PC-9 (cell line): ENCODE measurements around the gene SUGCT. TPM values are rescaled to one million over a fixed set of nuclear protein-coding genes. Genes with fewer than 3 reads are reported as not detected.

Source experiments
- BruUV-seq: library from RNA; stranded (reverse); fragments of 400-500 nt; replicated peaks from 2 replicates; lab custom pipeline; 2021; lab: Mats Ljungman, UMichigan
- CTCF ChIA-PET: fragments of 300-600 bp; sonication (Branson Sonifier 250); formaldehyde crosslinking; loops from one replicate; lab custom pipeline; 2022; ENCODE audit warnings: antibody characterized with exemption; lab: Charles Lee
- POLR2A ChIA-PET: fragments of 300-600 bp; sonication (Branson Sonifier 250); formaldehyde crosslinking; loops from one replicate; lab custom pipeline; 2022; ENCODE audit warnings: antibody characterized with exemption; ENCODE audit not compliant: unreplicated experiment; lab: Charles Lee
- DNase-seq, 2 experiments: peaks; one replicate each; pipeline versions ENCODE4 v3.0.0 to v3.0.0-alpha.2; 2015 to 2022; ENCODE audit warnings: mixed read lengths in 1 of 2
- H2AFZ ChIP-seq: fragments of 200-600 bp; sonication (generic); 2 replicates; pipeline ENCODE4 v1.8.1; 2017; ENCODE audit warnings: antibody characterized with exemption
- H3F3A ChIP-seq: fragments of 200-600 bp; sonication (generic); 2 replicates; pipeline ENCODE4 v1.8.1; 2017; ENCODE audit warnings: antibody characterized with exemption, mild to moderate bottlenecking, low read depth; ENCODE audit not compliant: insufficient read depth
- H3K27ac ChIP-seq: fragments of 200-600 bp; sonication (generic); 2 replicates; pipeline ENCODE4 v1.6.1; 2016; ENCODE audit warnings: mixed run types
- H3K27me3 ChIP-seq: fragments of 200-600 bp; sonication (generic); 2 replicates; pipeline ENCODE4 v1.6.1; 2016; ENCODE audit warnings: low read depth, mixed run types; ENCODE audit not compliant: insufficient read depth
- H3K36me3 ChIP-seq: fragments of 200-600 bp; sonication (generic); 2 replicates; pipeline ENCODE4 v1.6.1; 2016; ENCODE audit warnings: low read depth, mixed run types
- H3K4me1 ChIP-seq: fragments of 200-600 bp; sonication (generic); replicated peaks from 2 replicates; pipeline ENCODE4 v1.6.1; 2016; ENCODE audit warnings: mixed run types; ENCODE audit not compliant: insufficient read depth
- H3K4me2 ChIP-seq: fragments of 200-600 bp; sonication (generic); 2 replicates; pipeline ENCODE4 v1.6.1; 2017; ENCODE audit warnings: mixed run types
- H3K4me3 ChIP-seq: fragments of 200-600 bp; sonication (generic); 2 replicates; pipeline ENCODE4 v1.6.1; 2016; ENCODE audit warnings: mixed run types
- H3K79me2 ChIP-seq: fragments of 200-600 bp; sonication (generic); 2 replicates; pipeline ENCODE4 v1.6.1; 2017; ENCODE audit warnings: low read depth, mixed run types
- H3K9me2 ChIP-seq: fragments of 200-600 bp; sonication (generic); 2 replicates; pipeline ENCODE4 v1.8.1; 2017; ENCODE audit warnings: mild to moderate bottlenecking; ENCODE audit not compliant: insufficient read depth
- H3K9me3 ChIP-seq: fragments of 200-600 bp; sonication (generic); 2 replicates; pipeline ENCODE4 v1.8.1; 2016; ENCODE audit warnings: low read depth; ENCODE audit not compliant: insufficient read depth
- H4K20me1 ChIP-seq: fragments of 200-600 bp; sonication (generic); 2 replicates; pipeline ENCODE4 v1.8.1; 2017; ENCODE audit not compliant: insufficient read depth
- EZH2 ChIP-seq: fragments of 200-600 bp; sonication (generic); IDR thresholded peaks from 2 replicates; pipeline ENCODE4 v1.8.0; 2017; ENCODE audit warnings: antibody characterized with exemption, low read depth
- intact Hi-C: fragments of 100-400 bp; cut with micrococcal nuclease; formaldehyde crosslinking; loops from one replicate; pipeline ENCODE4 v1.10.0; 2022; ENCODE audit not compliant: unreplicated experiment
- total RNA-seq: library from RNA; stranded (reverse); gene quantifications from 2 replicates; pipeline ENCODE4 v1.2.3, GENCODE V29; 2021
- TF ChIP-seq, protein P1 (sequence below): fragments of 200-600 bp; sonication (generic); conservative IDR thresholded peaks from 2 replicates; pipeline ENCODE4 v1.6.1; 2017; ENCODE audit warnings: mixed run types, antibody characterized with exemption, mild to moderate bottlenecking, moderate library complexity

Gene SUGCT
- total RNA-seq, 1 experiment from 2014 or later, result 3.5 TPM

DNA sequence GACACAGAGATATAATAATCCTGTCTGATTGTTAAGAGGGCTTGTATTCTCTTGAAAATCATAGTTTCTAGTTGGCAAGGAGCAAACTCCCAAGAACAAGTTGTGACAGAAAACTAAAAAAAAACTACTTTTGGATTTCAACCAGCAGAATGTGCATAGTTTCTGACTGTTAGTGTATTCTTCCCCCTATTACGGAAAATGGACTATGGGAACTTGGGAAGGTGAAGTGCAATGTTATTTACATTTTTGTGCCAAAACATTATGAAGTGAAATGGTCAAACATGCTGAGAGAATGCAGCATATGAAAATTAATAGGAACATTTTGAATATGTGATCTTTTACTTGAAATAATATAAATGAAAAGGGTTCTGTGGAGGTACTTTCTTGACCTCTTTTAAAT lies 660.8 kb downstream of the SUGCT start:
- Histone ChIP-seq H3K36me3 (no peaks in the 10 kb centered on the region), H3K4me2 (no peak overlapping the region), H3K4me1 (no peaks in the 10 kb centered on the region), H3K27ac (no peak overlapping the region), H4K20me1 (no peaks in the 10 kb centered on the region), H3K9me2 (no peaks in the 10 kb centered on the region), H2AFZ (no peak overlapping the region), H3K79me2 (no peaks in the 10 kb centered on the region), H3K4me3 (no peak overlapping the region), H3K9me3 (peaks cover 9% of the 10 kb centered on the region; the same call in 1 of the 2 replicates), H3K27me3 (no peaks in the 10 kb centered on the region), H3F3A (no peaks in the 10 kb centered on the region)
- no peak for DNase-seq
- ChIA-PET POLR2A (no interaction called here), CTCF (no interaction called here)
- BruUV-seq, result no TSS peak
- intact Hi-C loops, result no loop called here
- no peak for TF ChIP-seq EZH2
- TF ChIP-seq, protein P1, sequence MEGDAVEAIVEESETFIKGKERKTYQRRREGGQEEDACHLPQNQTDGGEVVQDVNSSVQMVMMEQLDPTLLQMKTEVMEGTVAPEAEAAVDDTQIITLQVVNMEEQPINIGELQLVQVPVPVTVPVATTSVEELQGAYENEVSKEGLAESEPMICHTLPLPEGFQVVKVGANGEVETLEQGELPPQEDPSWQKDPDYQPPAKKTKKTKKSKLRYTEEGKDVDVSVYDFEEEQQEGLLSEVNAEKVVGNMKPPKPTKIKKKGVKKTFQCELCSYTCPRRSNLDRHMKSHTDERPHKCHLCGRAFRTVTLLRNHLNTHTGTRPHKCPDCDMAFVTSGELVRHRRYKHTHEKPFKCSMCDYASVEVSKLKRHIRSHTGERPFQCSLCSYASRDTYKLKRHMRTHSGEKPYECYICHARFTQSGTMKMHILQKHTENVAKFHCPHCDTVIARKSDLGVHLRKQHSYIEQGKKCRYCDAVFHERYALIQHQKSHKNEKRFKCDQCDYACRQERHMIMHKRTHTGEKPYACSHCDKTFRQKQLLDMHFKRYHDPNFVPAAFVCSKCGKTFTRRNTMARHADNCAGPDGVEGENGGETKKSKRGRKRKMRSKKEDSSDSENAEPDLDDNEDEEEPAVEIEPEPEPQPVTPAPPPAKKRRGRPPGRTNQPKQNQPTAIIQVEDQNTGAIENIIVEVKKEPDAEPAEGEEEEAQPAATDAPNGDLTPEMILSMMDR, result no peak

DNA sequence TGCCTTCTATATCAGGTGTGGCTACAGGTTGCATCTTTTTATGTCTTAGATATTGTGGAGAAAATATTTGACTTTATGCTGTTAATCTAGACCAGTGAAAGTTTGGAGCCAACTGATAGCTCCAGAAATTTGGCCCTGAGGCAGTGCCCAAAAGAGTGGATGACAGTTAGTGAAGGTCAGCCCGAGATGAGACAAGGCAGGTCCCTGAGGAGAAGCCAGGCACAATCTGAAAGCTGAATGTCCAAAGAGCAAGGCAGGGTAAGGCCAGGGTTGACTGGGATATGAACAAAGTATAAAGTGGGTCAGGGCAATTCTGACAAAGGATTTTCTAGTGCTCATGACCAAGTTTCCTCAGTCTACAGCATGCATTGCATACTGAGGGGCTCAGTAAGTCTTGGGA lies 661.9 kb downstream of the SUGCT start:
- ChIA-PET CTCF (no interaction called here), POLR2A (no interaction called here)
- no peaks in the 10 kb centered on the region for H3K4me1 ChIP-seq

DNA sequence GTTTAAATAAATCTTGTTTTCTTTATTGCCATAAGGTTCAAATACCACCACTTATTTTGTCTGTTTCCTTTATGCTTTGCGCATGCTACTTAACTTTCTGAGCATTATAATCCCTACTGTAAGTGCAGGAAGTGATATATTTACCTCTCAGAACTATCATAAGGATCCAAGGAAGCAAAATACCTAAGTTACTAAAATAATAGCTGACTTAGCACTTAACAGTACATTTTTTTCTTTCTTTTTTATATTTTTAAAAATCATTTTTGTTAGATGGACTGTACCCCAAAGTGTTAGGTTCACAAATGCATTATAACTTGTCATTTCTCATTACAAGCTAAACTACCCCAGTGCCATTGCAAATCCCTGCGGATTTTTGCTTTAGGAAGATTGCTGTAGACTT lies 663.8 kb downstream of the SUGCT start:
- Histone ChIP-seq H3F3A (no peaks in the 10 kb centered on the region), H3K4me3 (no peak overlapping the region), H2AFZ (no peak overlapping the region), H3K9me2 (no peaks in the 10 kb centered on the region), H3K4me2 (no peak overlapping the region), H3K9me3 (peaks cover 9% of the 10 kb centered on the region; the same call in 1 of the 2 replicates), H3K36me3 (no peaks in the 10 kb centered on the region), H3K4me1 (no peaks in the 10 kb centered on the region), H3K79me2 (no peaks in the 10 kb centered on the region), H3K27ac (no peak overlapping the region), H4K20me1 (no peaks in the 10 kb centered on the region), H3K27me3 (no peaks in the 10 kb centered on the region)
- TF ChIP-seq, protein P1, result no peak
- BruUV-seq, result no TSS peak
- intact Hi-C loops, result no loop called here
- DNase-seq, result no peak
- ChIA-PET POLR2A (interaction anchor here (0.6 kb wide), 1 partner anchor 462 kb away, joined by 4 read pairs; no protein-coding TSS in a partner anchor), CTCF (interaction anchor here (0.5 kb wide), 1 partner anchor 697 kb away, joined by 5 read pairs; no protein-coding TSS in a partner anchor)

More for the DNA sequence above, 661.9 kb downstream of the SUGCT start:
- Histone ChIP-seq H3K79me2 (no peaks in the 10 kb centered on the region), H3K4me2 (no peak overlapping the region), H3K27ac (no peak overlapping the region), H3K27me3 (no peaks in the 10 kb centered on the region), H3K4me3 (no peak overlapping the region), H3K9me2 (no peaks in the 10 kb centered on the region), H3K36me3 (no peaks in the 10 kb centered on the region), H3F3A (no peaks in the 10 kb centered on the region), H4K20me1 (no peaks in the 10 kb centered on the region), H3K9me3 (peaks cover 9% of the 10 kb centered on the region; the same call in 1 of the 2 replicates), H2AFZ (no peak overlapping the region)
- TF ChIP-seq, protein P1, result no peak
- no peak for TF ChIP-seq EZH2
- no TSS peak for BruUV-seq
- intact Hi-C loops, result no loop called here
- no peak for DNase-seq
